Caco-2 (cell line): ENCODE data around the gene NRXN2. TPM values are rescaled to one million over a fixed set of nuclear protein-coding genes. Genes with fewer than 3 reads are reported as not detected.

Experiments
- BruUV-seq: library from RNA; stranded (reverse); fragments of 400-500 nt; replicated peaks from 2 replicates; lab custom pipeline; 2021; lab: Mats Ljungman, UMichigan
- CTCF ChIA-PET: fragments of 300-600 bp; sonication (Branson Sonifier 250); formaldehyde crosslinking; loops from one replicate; lab custom pipeline; 2022; ENCODE audit warnings: antibody characterized with exemption; lab: Charles Lee
- POLR2A ChIA-PET: fragments of 300-600 bp; sonication (Branson Sonifier 250); formaldehyde crosslinking; loops from one replicate; lab custom pipeline; 2022; ENCODE audit warnings: antibody characterized with exemption; lab: Charles Lee
- DNase-seq, 2 experiments: peaks; one replicate each; pipeline versions ENCODE4 v3.0.0 to v3.0.0-alpha.2; 2020 to 2022
- H3K27me3 ChIP-seq: replicated peaks from 2 replicates; pipeline ENCODE4 v1.6.0; 2011; ENCODE audit warnings: low read length; ENCODE audit not compliant: control insufficient read depth, insufficient read depth
- H3K36me3 ChIP-seq: 2 replicates; pipeline ENCODE4 v1.5.1; 2011; ENCODE audit warnings: low read length; ENCODE audit not compliant: control insufficient read depth, insufficient read depth
- H3K4me1 ChIP-seq: fragments of 250-450 bp; sonication (Bioruptor Pico); 2 replicates; pipeline ENCODE4 v1.5.1; 2020; ENCODE audit warnings: mild to moderate bottlenecking
- H3K4me3 ChIP-seq: 2 replicates; pipeline ENCODE4 v1.5.1; 2011; ENCODE audit warnings: low read depth, mild to moderate bottlenecking, control low read depth, low read length
- H3K9me3 ChIP-seq: fragments of 250-450 bp; sonication (Bioruptor Pico); 2 replicates; pipeline ENCODE4 v1.5.1; 2020; ENCODE audit warnings: mild to moderate bottlenecking, moderate library complexity
- H3K27ac Mint-ChIP-seq: one replicate; pipeline ENCODE4 v1.8.0; 2022; ENCODE audit warnings: mixed read lengths; ENCODE audit not compliant: unreplicated experiment
- H3K27me3 Mint-ChIP-seq: one replicate; pipeline ENCODE4 v1.8.0; 2022; ENCODE audit warnings: mixed read lengths; ENCODE audit not compliant: insufficient read depth, unreplicated experiment
- H3K36me3 Mint-ChIP-seq: one replicate; pipeline ENCODE4 v1.8.0; 2022; ENCODE audit warnings: mild to moderate bottlenecking, mixed read lengths; ENCODE audit not compliant: insufficient read depth, unreplicated experiment
- H3K4me1 Mint-ChIP-seq: one replicate; pipeline ENCODE4 v1.8.0; 2022; ENCODE audit warnings: low read depth, mixed read lengths; ENCODE audit not compliant: unreplicated experiment
- H3K4me3 Mint-ChIP-seq: one replicate; pipeline ENCODE4 v1.8.0; 2022; ENCODE audit warnings: mild to moderate bottlenecking, moderate library complexity, mixed read lengths; ENCODE audit not compliant: unreplicated experiment
- H3K9me3 Mint-ChIP-seq: one replicate; pipeline ENCODE4 v1.8.0; 2022; ENCODE audit warnings: mixed read lengths; ENCODE audit not compliant: unreplicated experiment
- CTCF ChIP-seq, 2 experiments: fragments of 200-600 bp in 1 of 2; IDR thresholded peaks; 1 replicate in 1 of 2; 2 replicates in 1 of 2; pipeline versions ENCODE4 v1.5.1 to v1.8.0; 2011 to 2022; ENCODE audit warnings: antibody characterized with exemption in 1 of 2, control low read depth in 1 of 2, inconsistent platforms in 1 of 2, low read depth in 1 of 2, low read length in 1 of 2, mild to moderate bottlenecking in 1 of 2, moderate library complexity in 1 of 2; ENCODE audit not compliant: insufficient read depth in 1 of 2, severe bottlenecking in 1 of 2, unreplicated experiment in 1 of 2
- intact Hi-C: fragments of 100-400 bp; cut with micrococcal nuclease; formaldehyde crosslinking; loops from one replicate; pipeline ENCODE4 v1.10.0; 2022; ENCODE audit not compliant: unreplicated experiment
- total RNA-seq: library from RNA; stranded (reverse); gene quantifications from 2 replicates; pipeline ENCODE4 v1.2.3, GENCODE V29; 2022

The NRXN2 gene
- total RNA-seq, 1 experiment from 2014 or later, result 7.6 TPM

- ChIA-PET CTCF (interaction anchor here (0.9 to 1.8 kb wide), 3 partner anchors 14 to 77 kb away, joined by 4 to 6 read pairs (median 5); no protein-coding TSS in a partner anchor), POLR2A (no interaction called here)
- Mint-ChIP-seq H3K4me3 (no peak overlapping the region), H3K4me1 (no peaks in the 10 kb centered on the region), H3K9me3 (no peaks in the 10 kb centered on the region), H3K36me3 (no peaks in the 10 kb centered on the region), H3K27ac (no peak overlapping the region), H3K27me3 (peaks cover 26% of the 10 kb centered on the region)
- intact Hi-C loops, result no loop called here
- H3K9me3 ChIP-seq, result no peaks in the 10 kb centered on the region; the same call in 1 of the 2 replicates
- no peak overlapping the region for H3K4me3 ChIP-seq
- H3K4me1 ChIP-seq, result no peaks in the 10 kb centered on the region
- no peaks in the 10 kb centered on the region for H3K36me3 ChIP-seq
- no peak for TF ChIP-seq CTCF (IDR thresholded peaks at IDR 0.05; ENCODE audit: insufficient read depth in 1 of 2, low read depth in 1 of 2, low read length in 1 of 2, severe bottlenecking in 1 of 2, unreplicated experiment in 1 of 2)
- DNase-seq, result no peak
- BruUV-seq, result no TSS peak
- H3K27me3 ChIP-seq, result 0 out of 2 replicates have a peak, but pooled peaks cover 2% of the 10 kb centered on the region
Measured at GRCh38 chr11:64674774-64675173, 48.2 kb downstream of the NRXN2 start.

GRCh38 chr11:64673279-64673678, 49.7 kb downstream of the NRXN2 start:
- intact Hi-C loops, result no loop called here
- no peak overlapping the region for H3K4me3 ChIP-seq
- Mint-ChIP-seq H3K27ac (no peak overlapping the region), H3K4me3 (no peak overlapping the region), H3K36me3 (no peaks in the 10 kb centered on the region), H3K4me1 (no peaks in the 10 kb centered on the region), H3K9me3 (no peaks in the 10 kb centered on the region), H3K27me3 (peaks cover 20% of the 10 kb centered on the region)
- no TSS peak for BruUV-seq
- H3K4me1 ChIP-seq, result no peaks in the 10 kb centered on the region
- CTCF ChIA-PET, result interaction anchor here (2.4 kb wide), 1 partner anchor 15 kb away, joined by 7 read pairs; no protein-coding TSS in a partner anchor
- H3K27me3 ChIP-seq, result 0 out of 2 replicates have a peak, but pooled peaks cover 2% of the 10 kb centered on the region
- POLR2A ChIA-PET, result no interaction called here
- H3K9me3 ChIP-seq, result no peaks in the 10 kb centered on the region; the same call in 1 of the 2 replicates
- DNase-seq, result no peak
- no peak for TF ChIP-seq CTCF (IDR thresholded peaks at IDR 0.05; ENCODE audit: insufficient read depth in 1 of 2, low read depth in 1 of 2, low read length in 1 of 2, severe bottlenecking in 1 of 2, unreplicated experiment in 1 of 2)
- H3K36me3 ChIP-seq, result no peaks in the 10 kb centered on the region

- POLR2A ChIA-PET, result no interaction called here
- peaks cover 18% of the 10 kb centered on the region for H3K27me3 Mint-ChIP-seq
Measured at GRCh38 chr11:64672875-64673274, 50.1 kb downstream of the NRXN2 start.

More at GRCh38 chr11:64672875-64673274, 50.1 kb downstream of the NRXN2 start:
- DNase-seq, result no peak
- Mint-ChIP-seq H3K4me3 (no peak overlapping the region), H3K36me3 (no peaks in the 10 kb centered on the region), H3K4me1 (no peaks in the 10 kb centered on the region), H3K9me3 (no peaks in the 10 kb centered on the region), H3K27ac (no peak overlapping the region)
- no TSS peak for BruUV-seq
- Histone ChIP-seq H3K36me3 (no peaks in the 10 kb centered on the region), H3K9me3 (no peaks in the 10 kb centered on the region; the same call in 1 of the 2 replicates), H3K27me3 (0 out of 2 replicates have a peak, but pooled peaks cover 2% of the 10 kb centered on the region), H3K4me1 (no peaks in the 10 kb centered on the region), H3K4me3 (no peak overlapping the region)
- TF ChIP-seq CTCF (IDR thresholded peaks at IDR 0.05; ENCODE audit: insufficient read depth in 1 of 2, low read depth in 1 of 2, low read length in 1 of 2, severe bottlenecking in 1 of 2, unreplicated experiment in 1 of 2), result no peak
- intact Hi-C loops, result no loop called here
- CTCF ChIA-PET, result interaction anchor here (2.4 kb wide), 1 partner anchor 16 kb away, joined by 7 read pairs; no protein-coding TSS in a partner anchor
